ENCODE measurements around the gene BRF1.

The BRF1 gene

GRCh38 chr14:105168093-105168420 is 132.7 kb downstream of the BRF1 start:
- Histone ChIP-seq H3K27ac (ENCODE audit: low read depth, low read length) (no peak overlapping the region), H3K4me1 (ENCODE audit: insufficient read depth, low read length) (no peaks in the 10 kb centered on the region), H3K27me3 (ENCODE audit: control insufficient read depth in 1 of 2, insufficient read depth in 2 of 2, low read length in 2 of 2) (peaks cover 0 to 38% of the 10 kb centered on the region in 2 donors), H3K9ac (ENCODE audit: low read length) (no peak overlapping the region), H3K36me3 (ENCODE audit: insufficient read depth, low read length) (no peaks in the 10 kb centered on the region), H3K9me3 (ENCODE audit: low read length) (no peaks in the 10 kb centered on the region), H3K4me3 (ENCODE audit: low read depth in 1 of 2, low read length in 2 of 2) (no peak overlapping the region)

GRCh38 chr14:105167303-105168092 is 133.3 kb downstream of the BRF1 start:
- no peak overlapping the region for H3K27ac ChIP-seq (ENCODE audit: low read depth, low read length)
- no peak overlapping the region for H3K9ac ChIP-seq (ENCODE audit: low read length)

GRCh38 chr14:105166571-105167302 is 134.1 kb downstream of the BRF1 start:
- Histone ChIP-seq H3K9ac (ENCODE audit: low read length) (no peak overlapping the region), H3K4me1 (ENCODE audit: insufficient read depth, low read length) (no peaks in the 10 kb centered on the region), H3K36me3 (ENCODE audit: insufficient read depth, low read length) (no peaks in the 10 kb centered on the region), H3K9me3 (ENCODE audit: low read length) (no peaks in the 10 kb centered on the region), H3K27ac (ENCODE audit: low read depth, low read length) (no peak overlapping the region), H3K27me3 (ENCODE audit: control insufficient read depth in 1 of 2, insufficient read depth in 2 of 2, low read length in 2 of 2) (peaks cover 0 to 38% of the 10 kb centered on the region in 2 donors), H3K4me3 (ENCODE audit: low read depth in 1 of 2, low read length in 2 of 2) (no peak overlapping the region)

More at GRCh38 chr14:105167303-105168092, 133.3 kb downstream of the BRF1 start:
- Histone ChIP-seq H3K4me1 (ENCODE audit: insufficient read depth, low read length) (no peaks in the 10 kb centered on the region), H3K27me3 (ENCODE audit: control insufficient read depth in 1 of 2, insufficient read depth in 2 of 2, low read length in 2 of 2) (peaks cover 0 to 38% of the 10 kb centered on the region in 2 donors), H3K9me3 (ENCODE audit: low read length) (no peaks in the 10 kb centered on the region), H3K36me3 (ENCODE audit: insufficient read depth, low read length) (no peaks in the 10 kb centered on the region), H3K4me3 (ENCODE audit: low read depth in 1 of 2, low read length in 2 of 2) (no peak overlapping the region)

- Histone ChIP-seq H3K36me3 (ENCODE audit: insufficient read depth, low read length) (no peaks in the 10 kb centered on the region), H3K27ac (ENCODE audit: low read depth, low read length) (no peak overlapping the region), H3K9me3 (ENCODE audit: low read length) (no peaks in the 10 kb centered on the region), H3K9ac (ENCODE audit: low read length) (no peak overlapping the region), H3K27me3 (ENCODE audit: control insufficient read depth in 1 of 2, insufficient read depth in 2 of 2, low read length in 2 of 2) (peaks cover 0 to 38% of the 10 kb centered on the region in 2 donors), H3K4me1 (ENCODE audit: insufficient read depth, low read length) (no peaks in the 10 kb centered on the region), H3K4me3 (ENCODE audit: low read depth in 1 of 2, low read length in 2 of 2) (no peak overlapping the region)
These were observed 134.9 kb downstream of the BRF1 start for GRCh38 chr14:105165761-105166485.

GRCh38 chr14:105165134-105165704 is 135.6 kb downstream of the BRF1 start:
- H3K9ac ChIP-seq (ENCODE audit: low read length) = no peak overlapping the region
- no peak overlapping the region for H3K27ac ChIP-seq (ENCODE audit: low read depth, low read length)
- no peaks in the 10 kb centered on the region for H3K4me1 ChIP-seq (ENCODE audit: insufficient read depth, low read length)
- no peaks in the 10 kb centered on the region for H3K36me3 ChIP-seq (ENCODE audit: insufficient read depth, low read length)
- H3K4me3 ChIP-seq (ENCODE audit: low read depth in 1 of 2, low read length in 2 of 2) = no peak overlapping the region
- peaks cover 0 to 31% of the 10 kb centered on the region in 2 donors for H3K27me3 ChIP-seq (ENCODE audit: control insufficient read depth in 1 of 2, insufficient read depth in 2 of 2, low read length in 2 of 2)
- no peaks in the 10 kb centered on the region for H3K9me3 ChIP-seq (ENCODE audit: low read length)

- H3K27me3 ChIP-seq (ENCODE audit: control insufficient read depth in 1 of 2, insufficient read depth in 2 of 2, low read length in 2 of 2) = peaks cover 0 to 17% of the 10 kb centered on the region in 2 donors
- no peaks in the 10 kb centered on the region for H3K4me1 ChIP-seq (ENCODE audit: insufficient read depth, low read length)
- no peak overlapping the region for H3K4me3 ChIP-seq (ENCODE audit: low read depth in 1 of 2, low read length in 2 of 2)
- no peak overlapping the region for H3K9ac ChIP-seq (ENCODE audit: low read length)
- H3K36me3 ChIP-seq (ENCODE audit: insufficient read depth, low read length) = no peaks in the 10 kb centered on the region
- H3K27ac ChIP-seq (ENCODE audit: low read depth, low read length) = no peak overlapping the region
- no peaks in the 10 kb centered on the region for H3K9me3 ChIP-seq (ENCODE audit: low read length)
These were observed 137.6 kb downstream of the BRF1 start for GRCh38 chr14:105163040-105163742.

- H3K4me3 ChIP-seq (ENCODE audit: low read depth in 1 of 2, low read length in 2 of 2) = no peak overlapping the region
- no peak overlapping the region for H3K9ac ChIP-seq (ENCODE audit: low read length)
- H3K9me3 ChIP-seq (ENCODE audit: low read length) = no peaks in the 10 kb centered on the region
- H3K27me3 ChIP-seq (ENCODE audit: control insufficient read depth in 1 of 2, insufficient read depth in 2 of 2, low read length in 2 of 2) = peaks cover 0 to 17% of the 10 kb centered on the region in 2 donors
- H3K4me1 ChIP-seq (ENCODE audit: insufficient read depth, low read length) = no peaks in the 10 kb centered on the region
- H3K27ac ChIP-seq (ENCODE audit: low read depth, low read length) = no peak overlapping the region
- no peaks in the 10 kb centered on the region for H3K36me3 ChIP-seq (ENCODE audit: insufficient read depth, low read length)
These were observed 138.2 kb downstream of the BRF1 start for GRCh38 chr14:105162669-105162979.

- no peaks in the 10 kb centered on the region for H3K4me1 ChIP-seq (ENCODE audit: insufficient read depth, low read length)
- H3K4me3 ChIP-seq (ENCODE audit: low read depth in 1 of 2, low read length in 2 of 2) = no peak overlapping the region
- no peak overlapping the region for H3K9ac ChIP-seq (ENCODE audit: low read length)
- H3K9me3 ChIP-seq (ENCODE audit: low read length) = no peaks in the 10 kb centered on the region
- H3K36me3 ChIP-seq (ENCODE audit: insufficient read depth, low read length) = no peaks in the 10 kb centered on the region
- no peak overlapping the region for H3K27ac ChIP-seq (ENCODE audit: low read depth, low read length)
- H3K27me3 ChIP-seq (ENCODE audit: control insufficient read depth in 1 of 2, insufficient read depth in 2 of 2, low read length in 2 of 2) = peaks cover 0 to 16% of the 10 kb centered on the region in 2 donors
These were observed 138.7 kb downstream of the BRF1 start for GRCh38 chr14:105161964-105162668.

- Histone ChIP-seq H3K4me1 (ENCODE audit: insufficient read depth, low read length) (no peaks in the 10 kb centered on the region), H3K4me3 (ENCODE audit: low read depth in 1 of 2, low read length in 2 of 2) (no peak overlapping the region), H3K9ac (ENCODE audit: low read length) (no peak overlapping the region), H3K27me3 (ENCODE audit: control insufficient read depth in 1 of 2, insufficient read depth in 2 of 2, low read length in 2 of 2) (peaks cover 0 to 9% of the 10 kb centered on the region in 2 donors), H3K36me3 (ENCODE audit: insufficient read depth, low read length) (no peaks in the 10 kb centered on the region), H3K27ac (ENCODE audit: low read depth, low read length) (no peak overlapping the region), H3K9me3 (ENCODE audit: low read length) (no peaks in the 10 kb centered on the region)
These were observed 139.5 kb downstream of the BRF1 start for GRCh38 chr14:105161309-105161708.

GRCh38 chr14:105160776-105161175 is 140.0 kb downstream of the BRF1 start:
- H3K36me3 ChIP-seq (ENCODE audit: insufficient read depth, low read length) = no peaks in the 10 kb centered on the region
- no peak overlapping the region for H3K9ac ChIP-seq (ENCODE audit: low read length)
- peaks cover 0 to 3% of the 10 kb centered on the region in 2 donors for H3K27me3 ChIP-seq (ENCODE audit: control insufficient read depth in 1 of 2, insufficient read depth in 2 of 2, low read length in 2 of 2)
- H3K4me3 ChIP-seq (ENCODE audit: low read depth in 1 of 2, low read length in 2 of 2) = no peak overlapping the region
- H3K27ac ChIP-seq (ENCODE audit: low read depth, low read length) = no peak overlapping the region
- H3K4me1 ChIP-seq (ENCODE audit: insufficient read depth, low read length) = no peaks in the 10 kb centered on the region
- H3K9me3 ChIP-seq (ENCODE audit: low read length) = no peaks in the 10 kb centered on the region

Data from muscle layer of colon (tissue), 2 donors.